Gastroesophageal sphincter (tissue), 4 donors: ENCODE results near the gene RPS24. TPM values are rescaled to one million over a fixed set of nuclear protein-coding genes. Genes with fewer than 3 reads are reported as not detected.

Experiments used
- ATAC-seq: fragments of 150-250 bp; one replicate; pipeline ENCODE4 v1.9.1; 2016; ENCODE audit warnings: mild to moderate bottlenecking, moderate library complexity
- H3K27ac ChIP-seq, 4 donors: fragments of 200-600 bp; sonication (generic) in 3 of 4; 1 replicate in 3 of 4; 2 replicates in 1 of 4; pipeline ENCODE4 v1.5.1; 2016 to 2019
- H3K27me3 ChIP-seq: fragments of 200-600 bp; sonication (generic); one replicate; pipeline ENCODE4 v1.5.1; 2019
- H3K36me3 ChIP-seq, 2 donors: fragments of 200-600 bp; sonication (generic); one replicate each; pipeline ENCODE4 v1.5.1; 2019; ENCODE audit warnings: control low read depth in 1 of 2
- H3K4me1 ChIP-seq, 3 donors: fragments of 200-600 bp; sonication (generic); 1 replicate in 2 of 3; 2 replicates in 1 of 3; pipeline ENCODE4 v1.5.1; 2016 to 2019; ENCODE audit warnings: control low read depth in 2 of 3
- H3K4me3 ChIP-seq, 2 donors: fragments of 200-600 bp; sonication (generic); one replicate each; pipeline ENCODE4 v1.5.1; 2019; ENCODE audit warnings: mild to moderate bottlenecking in 1 of 2, moderate library complexity in 1 of 2
- H3K9me3 ChIP-seq, 3 donors: fragments of 200-600 bp; sonication (generic); one replicate each; pipeline ENCODE4 v1.5.1; 2017 to 2019; ENCODE audit warnings: control low read depth in 2 of 3
- CTCF ChIP-seq, 4 experiments: fragments of 200-600 bp in 2 of 4; fragments of 450-650 bp in 2 of 4; sonication (generic) in 1 of 4; IDR thresholded peaks; one replicate each; pipeline ENCODE4 v1.5.1; 2017 to 2019; ENCODE audit warnings: antibody characterized with exemption in 4 of 4, mild to moderate bottlenecking in 2 of 4, moderate library complexity in 2 of 4
- EP300 ChIP-seq: sonication (generic); formaldehyde crosslinking; IDR thresholded peaks from one replicate; pipeline ENCODE4 v1.6.1; 2017; ENCODE audit warnings: antibody characterized with exemption, mild to moderate bottlenecking
- POLR2A ChIP-seq, 2 donors: fragments of 450-650 bp; IDR thresholded peaks; one replicate each; pipeline ENCODE4 v1.6.1; 2017; ENCODE audit warnings: antibody characterized with exemption in 2 of 2, mild to moderate bottlenecking in 2 of 2, moderate library complexity in 1 of 2
- POLR2AphosphoS5 ChIP-seq: sonication (generic); formaldehyde crosslinking; IDR thresholded peaks from one replicate; pipeline ENCODE4 v1.6.1; 2017; ENCODE audit warnings: antibody characterized with exemption
- whole genome bisulfite sequencing, 2 donors: methylation state at CpG; one replicate each; pipeline ENCODE4 v1.1.5; 2018; ENCODE audit warnings: low coverage in 1 of 2; 5-methylcytosine and 5-hydroxymethylcytosine counted together
- total RNA-seq, 4 donors: library from RNA; depleted of rRNA; stranded (reverse); fragments of >200 nt; gene quantifications; one replicate each; pipeline ENCODE4 v1.1.0, GENCODE V29; 2016

Gene RPS24
- total RNA-seq, 4 donors from 2014 or later: 1,244 to 3,223 (median 2,309) TPM

DNA sequence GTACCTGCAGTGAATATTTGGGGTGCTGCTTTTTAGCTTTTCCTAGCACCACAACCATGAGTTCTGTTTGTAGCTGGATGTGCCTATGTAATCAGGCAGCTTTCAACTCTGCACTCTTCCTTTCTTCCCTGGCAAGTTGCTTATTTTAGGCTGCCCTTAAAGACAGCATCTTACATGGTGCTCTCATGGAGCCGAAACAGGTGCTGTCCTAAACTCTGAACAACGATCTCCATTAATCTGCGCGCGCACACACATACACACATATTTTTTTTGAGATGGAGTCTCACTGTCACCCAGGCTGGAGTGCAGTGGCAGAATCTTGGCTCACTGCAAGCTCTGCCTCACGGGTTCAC, 9.1 kb downstream of the RPS24 start:
- Histone ChIP-seq H3K9me3 (no peaks in the 10 kb centered on the region), H3K4me1 (peaks cover 0 to 46% (median 0%) of the 10 kb centered on the region in 3 donors), H3K36me3 (peaks cover 0 to 57% of the 10 kb centered on the region in 2 donors), H3K27me3 (no peaks in the 10 kb centered on the region), H3K27ac (no peak overlapping the region), H3K4me3 (no peak overlapping the region)
- ATAC-seq: no peak
- WGBS, 2 donors: 93 to 100% methylated on average over 5 to 6 of the region's 6 CpGs
- TF ChIP-seq EP300 (no peak), CTCF (IDR thresholded peaks at IDR 0.05) (no peak), POLR2AphosphoS5 (no peak), POLR2A (IDR thresholded peaks at IDR 0.05) (no peak)

GRCh38 chr10:78044179-78044578, 10.5 kb downstream of the RPS24 start:
- Histone ChIP-seq H3K4me3 (no peak overlapping the region), H3K27me3 (no peaks in the 10 kb centered on the region), H3K9me3 (no peaks in the 10 kb centered on the region), H3K36me3 (peaks cover 0 to 46% of the 10 kb centered on the region in 2 donors), H3K4me1 (peaks cover 0 to 34% (median 0%) of the 10 kb centered on the region in 3 donors), H3K27ac (no peak overlapping the region)
- TF ChIP-seq EP300: no peak
- no peak for ATAC-seq

- WGBS, 2 donors: 61 to 66% methylated on average over 6 to 8 of the region's 10 CpGs
- Histone ChIP-seq H3K9me3 (no peaks in the 10 kb centered on the region), H3K36me3 (peaks cover 0 to 46% of the 10 kb centered on the region in 2 donors), H3K27ac (no peak overlapping the region), H3K4me3 (no peak overlapping the region), H3K4me1 (peaks cover 0 to 33% (median 0%) of the 10 kb centered on the region in 3 donors), H3K27me3 (no peaks in the 10 kb centered on the region)
- ATAC-seq: no peak
- no peak for TF ChIP-seq CTCF (IDR thresholded peaks at IDR 0.05)
- TF ChIP-seq POLR2AphosphoS5: no peak
- no peak for TF ChIP-seq EP300
- no peak for TF ChIP-seq POLR2A (IDR thresholded peaks at IDR 0.05)
These were observed 11.0 kb downstream of the RPS24 start for GRCh38 chr10:78044699-78045098.

DNA sequence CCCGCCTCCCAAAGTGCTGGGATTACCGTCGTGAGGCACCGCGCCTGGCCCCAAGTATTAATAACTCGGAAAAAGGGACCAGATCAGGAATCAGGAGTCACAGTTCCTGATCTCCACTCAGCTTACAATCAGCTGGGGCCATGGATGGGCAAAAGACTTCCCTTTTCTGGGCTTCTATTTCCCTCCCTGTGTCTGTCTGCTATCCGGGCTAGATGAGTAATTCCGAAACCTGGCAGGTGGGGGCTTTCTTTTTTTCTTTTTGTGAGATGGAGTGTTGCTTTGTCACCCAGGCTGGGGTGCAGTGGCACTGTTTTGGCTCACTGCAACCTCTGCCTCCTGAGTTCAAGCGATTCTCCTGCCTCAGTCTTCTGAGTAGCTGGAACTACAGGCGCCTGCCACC, 11.6 kb downstream of the RPS24 start:
- TF ChIP-seq POLR2A (IDR thresholded peaks at IDR 0.05) (no peak), CTCF (IDR thresholded peaks at IDR 0.05) (no peak), POLR2AphosphoS5 (no peak), EP300 (no peak)
- Histone ChIP-seq H3K36me3 (peaks cover 0 to 46% of the 10 kb centered on the region in 2 donors), H3K4me1 (peaks cover 0 to 28% (median 0%) of the 10 kb centered on the region in 3 donors), H3K27ac (no peak overlapping the region), H3K4me3 (no peak overlapping the region), H3K9me3 (no peaks in the 10 kb centered on the region), H3K27me3 (no peaks in the 10 kb centered on the region)
- 74 to 77% methylated on average over 4 to 6 of the region's 10 CpGs for WGBS, 2 donors
- ATAC-seq: no peak

DNA sequence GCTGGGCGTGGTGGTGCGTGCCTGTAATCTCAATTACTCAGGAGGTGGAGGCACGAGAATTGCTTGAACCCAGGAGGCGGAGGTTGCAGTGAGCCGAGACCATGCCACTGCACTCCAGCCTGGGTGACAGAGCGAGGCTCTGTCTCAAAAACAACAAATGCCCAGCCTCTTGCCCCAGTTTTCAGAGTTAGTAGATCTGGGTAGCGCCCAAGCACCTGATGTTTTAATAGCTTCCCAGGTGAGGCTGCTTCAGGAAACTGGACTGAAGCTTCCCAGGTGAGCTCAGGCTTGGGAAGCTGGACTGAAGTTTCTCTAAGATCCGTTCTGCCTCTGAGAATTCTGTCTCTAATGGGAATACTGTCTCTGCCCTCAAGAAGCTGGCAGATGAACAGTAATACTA, 12.2 kb downstream of the RPS24 start:
- H3K36me3 ChIP-seq: peaks cover 0 to 45% of the 10 kb centered on the region in 2 donors
- H3K4me1 ChIP-seq: peaks cover 0 to 28% (median 0%) of the 10 kb centered on the region in 3 donors
- no peaks in the 10 kb centered on the region for H3K27me3 ChIP-seq
- TF ChIP-seq POLR2A (IDR thresholded peaks at IDR 0.05) (no peak), EP300 (no peak)
- ATAC-seq: no peak
- no peak overlapping the region for H3K27ac ChIP-seq
- no peaks in the 10 kb centered on the region for H3K9me3 ChIP-seq
- H3K4me3 ChIP-seq: no peak overlapping the region
- 60 to 69% methylated on average over 2 of the region's 8 CpGs for WGBS, 2 donors

GRCh38 chr10:78046711-78047269, 13.1 kb downstream of the RPS24 start:
- ATAC-seq: no peak
- no peaks in the 10 kb centered on the region for H3K27me3 ChIP-seq
- WGBS, 2 donors: 80 to 100% methylated on average over 2 to 10 of the region's 10 CpGs
- H3K27ac ChIP-seq: no peak overlapping the region
- H3K4me1 ChIP-seq: peaks cover 0 to 28% (median 0%) of the 10 kb centered on the region in 3 donors
- no peak for TF ChIP-seq CTCF (IDR thresholded peaks at IDR 0.05)
- no peak for TF ChIP-seq POLR2AphosphoS5
- TF ChIP-seq POLR2A (IDR thresholded peaks at IDR 0.05): no peak
- no peak for TF ChIP-seq EP300
- H3K9me3 ChIP-seq: no peaks in the 10 kb centered on the region
- H3K36me3 ChIP-seq: peaks cover 0 to 38% of the 10 kb centered on the region in 2 donors
- no peak overlapping the region for H3K4me3 ChIP-seq
